Tibial nerve (tissue), 4 donors: Measurements from ENCODE around the gene CASP8AP2. TPM values are rescaled to one million over a fixed set of nuclear protein-coding genes. Genes with fewer than 3 reads are reported as not detected.

ENCODE experiments used
- DNase-seq, 2 donors: peaks; one replicate each; pipeline ENCODE4 v3.0.0-alpha.2; 2019; ENCODE audit warnings: low spot score in 2 of 2
- H3K27ac ChIP-seq, 4 donors: fragments of 200-600 bp; sonication (generic) in 3 of 4; one replicate each; pipeline ENCODE4 v1.5.1; 2017 to 2019; ENCODE audit warnings: mild to moderate bottlenecking in 1 of 4
- H3K27me3 ChIP-seq, 2 donors: fragments of 200-600 bp; sonication (generic) in 1 of 2; one replicate each; pipeline versions ENCODE4 v1.5.1 to v1.6.0; 2017 to 2019
- H3K36me3 ChIP-seq, 3 donors: fragments of 200-600 bp; sonication (generic); one replicate each; pipeline ENCODE4 v1.5.1; 2018 to 2019
- H3K4me1 ChIP-seq, 4 donors: fragments of 200-600 bp; sonication (generic) in 3 of 4; one replicate each; pipeline ENCODE4 v1.5.1; 2017 to 2019
- H3K4me3 ChIP-seq, 4 donors: fragments of 200-600 bp; sonication (generic) in 3 of 4; one replicate each; pipeline ENCODE4 v1.5.1; 2017 to 2019; ENCODE audit warnings: mild to moderate bottlenecking in 1 of 4, moderate library complexity in 1 of 4
- H3K9me3 ChIP-seq, 4 donors: fragments of 200-600 bp; sonication (generic) in 3 of 4; one replicate each; pipeline ENCODE4 v1.5.1; 2017 to 2019
- EP300 ChIP-seq, 2 donors: sonication (generic); formaldehyde crosslinking; IDR thresholded peaks; one replicate each; pipeline ENCODE4 v1.6.1; 2017; ENCODE audit warnings: antibody characterized with exemption in 2 of 2, mild to moderate bottlenecking in 1 of 2
- POLR2A ChIP-seq, 2 donors: fragments of 450-650 bp; IDR thresholded peaks; one replicate each; pipeline ENCODE4 v1.6.1; 2017; ENCODE audit warnings: antibody characterized with exemption in 2 of 2, mild to moderate bottlenecking in 2 of 2, moderate library complexity in 2 of 2
- WGBS, 2 donors: methylation state at CpG; one replicate each; pipeline ENCODE4 v1.1.5; 2018; 5-methylcytosine and 5-hydroxymethylcytosine counted together
- total RNA-seq, 4 donors: library from RNA; depleted of rRNA; stranded (reverse); fragments of >200 nt; gene quantifications; one replicate each; pipeline ENCODE4 v1.1.0, GENCODE V29; 2016
- TF ChIP-seq, protein P1 (sequence below), 5 experiments: fragments of 200-600 bp in 3 of 5; fragments of 450-650 bp in 2 of 5; sonication (generic) in 3 of 5; IDR thresholded peaks; one replicate each; pipeline ENCODE4 v1.5.1; 2016 to 2019; ENCODE audit warnings: antibody characterized with exemption in 5 of 5, mild to moderate bottlenecking in 3 of 5, moderate library complexity in 2 of 5

Gene CASP8AP2
- total RNA-seq, 4 donors from 2014 or later, result 17.4 to 21.4 (median 18.9) TPM

DNA sequence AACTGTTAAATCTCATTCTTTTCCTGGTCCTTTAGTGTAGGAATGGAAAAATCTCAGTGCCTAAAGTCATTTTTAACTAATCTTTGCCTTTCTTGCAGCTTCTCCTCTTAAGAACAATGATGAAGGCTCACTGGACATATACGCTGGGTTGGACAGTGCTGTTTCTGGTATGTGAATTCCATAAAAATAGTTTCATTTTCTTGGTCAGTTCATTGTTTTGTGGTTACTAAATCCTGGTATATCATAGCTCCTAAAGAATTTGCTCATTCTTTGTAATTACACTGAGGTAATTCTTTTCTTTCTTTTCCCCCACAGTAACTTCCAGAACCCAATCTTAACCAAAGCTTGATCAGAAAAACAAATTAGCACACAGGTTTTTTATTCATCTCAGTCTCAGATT lies 23.4 kb downstream of the CASP8AP2 start:
- Histone ChIP-seq H3K4me3 (no peak overlapping the region), H3K36me3 (peaks cover 0 to 89% (median 21%) of the 10 kb centered on the region in 3 donors), H3K27ac (no peak overlapping the region), H3K4me1 (no peaks in the 10 kb centered on the region), H3K9me3 (no peaks in the 10 kb centered on the region), H3K27me3 (no peaks in the 10 kb centered on the region)
- TF ChIP-seq, protein P1, sequence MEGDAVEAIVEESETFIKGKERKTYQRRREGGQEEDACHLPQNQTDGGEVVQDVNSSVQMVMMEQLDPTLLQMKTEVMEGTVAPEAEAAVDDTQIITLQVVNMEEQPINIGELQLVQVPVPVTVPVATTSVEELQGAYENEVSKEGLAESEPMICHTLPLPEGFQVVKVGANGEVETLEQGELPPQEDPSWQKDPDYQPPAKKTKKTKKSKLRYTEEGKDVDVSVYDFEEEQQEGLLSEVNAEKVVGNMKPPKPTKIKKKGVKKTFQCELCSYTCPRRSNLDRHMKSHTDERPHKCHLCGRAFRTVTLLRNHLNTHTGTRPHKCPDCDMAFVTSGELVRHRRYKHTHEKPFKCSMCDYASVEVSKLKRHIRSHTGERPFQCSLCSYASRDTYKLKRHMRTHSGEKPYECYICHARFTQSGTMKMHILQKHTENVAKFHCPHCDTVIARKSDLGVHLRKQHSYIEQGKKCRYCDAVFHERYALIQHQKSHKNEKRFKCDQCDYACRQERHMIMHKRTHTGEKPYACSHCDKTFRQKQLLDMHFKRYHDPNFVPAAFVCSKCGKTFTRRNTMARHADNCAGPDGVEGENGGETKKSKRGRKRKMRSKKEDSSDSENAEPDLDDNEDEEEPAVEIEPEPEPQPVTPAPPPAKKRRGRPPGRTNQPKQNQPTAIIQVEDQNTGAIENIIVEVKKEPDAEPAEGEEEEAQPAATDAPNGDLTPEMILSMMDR (IDR thresholded peaks at IDR 0.05), result no peak
- TF ChIP-seq EP300 (IDR thresholded peaks at IDR 0.05) (no peak), POLR2A (IDR thresholded peaks at IDR 0.05) (no peak)
- 56 to 63% methylated on average over 1 of the region's 1 CpG for WGBS, 2 donors
- no peak for DNase-seq

DNA sequence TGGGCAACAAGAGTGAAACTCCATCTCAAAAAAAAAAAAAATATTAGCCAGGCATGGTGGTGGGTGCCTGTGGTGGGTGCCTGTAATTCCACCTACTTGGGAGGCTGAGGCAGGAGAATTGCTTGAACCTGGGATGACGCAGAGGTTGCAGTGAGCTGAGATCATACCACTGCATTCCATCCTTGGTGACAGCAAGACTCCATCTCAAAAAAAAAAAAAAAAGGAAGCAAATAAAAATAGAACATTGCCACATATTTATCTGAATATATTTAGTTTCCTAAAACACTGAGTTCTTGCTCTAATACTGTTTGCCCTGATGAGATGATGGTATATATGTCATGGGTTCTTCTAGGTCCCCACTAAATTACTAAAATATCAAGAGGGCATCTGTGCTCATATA lies 28.4 kb downstream of the CASP8AP2 start:
- Histone ChIP-seq H3K4me1 (no peaks in the 10 kb centered on the region), H3K4me3 (no peak overlapping the region), H3K27ac (no peak overlapping the region), H3K27me3 (no peaks in the 10 kb centered on the region), H3K36me3 (peaks cover 3 to 100% (median 34%) of the 10 kb centered on the region in 3 donors), H3K9me3 (no peaks in the 10 kb centered on the region)
- no peak for DNase-seq
- 79 to 89% methylated on average over 1 of the region's 1 CpG for WGBS, 2 donors
- no peak for TF ChIP-seq POLR2A (IDR thresholded peaks at IDR 0.05)
- no peak for TF ChIP-seq EP300 (IDR thresholded peaks at IDR 0.05)
- TF ChIP-seq, protein P1 (IDR thresholded peaks at IDR 0.05), result no peak

DNA sequence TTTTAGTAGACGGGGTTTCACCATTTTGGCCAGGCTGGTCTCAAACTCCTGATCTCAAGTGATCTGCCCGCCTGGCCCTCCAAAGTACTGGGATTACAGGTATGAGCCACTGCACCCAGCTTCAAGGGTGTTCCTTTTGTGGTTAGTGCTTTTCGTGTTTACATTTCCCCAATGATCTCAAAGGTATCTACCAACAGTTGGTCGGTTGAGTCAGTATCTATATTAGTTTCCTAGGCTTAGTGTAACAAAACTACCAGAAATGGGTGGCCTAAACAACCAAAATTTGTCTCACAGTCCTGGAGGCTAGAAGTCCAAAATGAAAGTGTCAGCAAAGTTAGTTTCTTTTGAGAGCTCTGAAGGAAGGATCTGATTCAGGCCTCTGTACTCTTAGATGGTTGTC lies 30.1 kb downstream of the CASP8AP2 start:
- no peak overlapping the region for H3K4me3 ChIP-seq
- H3K9me3 ChIP-seq, result no peaks in the 10 kb centered on the region
- H3K27ac ChIP-seq, result no peak overlapping the region
- no peaks in the 10 kb centered on the region for H3K4me1 ChIP-seq
- 96 to 97% methylated on average over 4 of the region's 4 CpGs for WGBS, 2 donors
- H3K27me3 ChIP-seq, result no peaks in the 10 kb centered on the region
- peaks cover 3 to 100% (median 28%) of the 10 kb centered on the region in 3 donors for H3K36me3 ChIP-seq
- TF ChIP-seq, protein P1 (IDR thresholded peaks at IDR 0.05), result no peak
- TF ChIP-seq EP300 (IDR thresholded peaks at IDR 0.05) (no peak), POLR2A (IDR thresholded peaks at IDR 0.05) (no peak)
- no peak for DNase-seq

DNA sequence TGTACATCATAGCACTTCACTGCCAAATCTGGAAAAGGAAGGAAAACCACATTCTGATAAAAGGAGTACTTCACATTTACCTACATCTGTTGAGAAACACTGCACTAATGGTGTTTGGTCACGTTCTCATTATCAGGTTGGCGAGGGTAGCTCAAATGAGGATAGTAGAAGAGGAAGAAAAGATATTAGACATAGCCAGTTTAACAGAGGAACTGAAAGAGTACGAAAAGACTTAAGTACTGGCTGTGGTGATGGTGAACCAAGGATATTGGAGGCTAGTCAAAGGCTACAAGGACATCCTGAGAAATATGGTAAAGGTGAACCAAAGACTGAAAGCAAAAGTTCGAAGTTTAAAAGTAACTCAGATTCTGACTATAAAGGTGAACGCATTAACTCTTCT lies 32.6 kb downstream of the CASP8AP2 start:
- 95 to 97% methylated on average over 5 of the region's 5 CpGs for WGBS, 2 donors
- Histone ChIP-seq H3K4me1 (no peaks in the 10 kb centered on the region), H3K4me3 (no peak overlapping the region), H3K9me3 (no peaks in the 10 kb centered on the region), H3K27ac (no peak overlapping the region), H3K36me3 (peaks cover 3 to 100% (median 27%) of the 10 kb centered on the region in 3 donors), H3K27me3 (no peaks in the 10 kb centered on the region)
- TF ChIP-seq EP300 (IDR thresholded peaks at IDR 0.05), result no peak
- no peak for DNase-seq

DNA sequence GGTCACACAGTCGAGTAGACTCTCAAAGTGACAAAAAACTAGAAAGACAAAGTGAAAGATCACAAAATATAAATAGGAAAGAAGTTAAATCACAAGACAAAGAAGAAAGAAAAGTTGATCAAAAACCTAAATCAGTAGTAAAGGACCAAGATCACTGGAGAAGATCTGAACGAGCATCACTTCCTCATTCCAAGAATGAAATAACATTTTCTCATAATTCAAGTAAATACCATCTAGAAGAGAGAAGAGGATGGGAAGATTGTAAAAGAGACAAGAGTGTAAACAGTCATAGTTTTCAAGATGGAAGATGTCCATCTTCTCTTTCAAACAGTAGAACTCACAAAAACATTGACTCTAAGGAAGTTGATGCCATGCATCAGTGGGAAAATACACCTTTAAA lies 33.0 kb downstream of the CASP8AP2 start:
- TF ChIP-seq EP300 (IDR thresholded peaks at IDR 0.05) (no peak), POLR2A (IDR thresholded peaks at IDR 0.05) (no peak)
- TF ChIP-seq, protein P1 (IDR thresholded peaks at IDR 0.05), result no peak
- no peaks in the 10 kb centered on the region for H3K4me1 ChIP-seq
- no peak overlapping the region for H3K27ac ChIP-seq
- 93 to 94% methylated on average over 2 of the region's 2 CpGs for WGBS, 2 donors
- H3K36me3 ChIP-seq, result peaks cover 3 to 100% (median 23%) of the 10 kb centered on the region in 3 donors
- no peaks in the 10 kb centered on the region for H3K9me3 ChIP-seq
- DNase-seq, result no peak
- H3K27me3 ChIP-seq, result no peaks in the 10 kb centered on the region
- H3K4me3 ChIP-seq, result no peak overlapping the region
